ENCODE results near the gene GPC6. TPM values are rescaled to one million over a fixed set of nuclear protein-coding genes. Genes with fewer than 3 reads are reported as not detected.

Gene GPC6
- total RNA-seq, 1 experiment from 2014 or later: 0.22 TPM

DNA sequence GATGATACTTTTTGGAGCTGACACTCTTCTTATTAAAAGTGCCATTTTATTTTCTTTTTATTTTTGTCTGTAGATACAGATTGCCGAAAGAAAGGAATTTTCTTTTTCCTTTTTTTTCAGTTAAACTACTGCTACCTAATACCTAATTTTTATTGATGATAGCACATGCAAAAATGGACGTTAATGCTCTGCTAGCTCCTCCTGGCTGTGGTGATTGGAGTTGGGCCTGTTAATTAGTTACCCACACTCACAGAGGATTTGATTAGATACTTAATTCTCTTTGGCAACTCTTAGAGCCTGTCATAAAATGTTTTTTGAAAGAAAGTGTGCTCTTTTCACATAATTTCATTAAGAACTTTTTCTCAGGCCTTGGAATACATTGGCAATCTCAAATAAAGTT is 886.1 kb downstream of the GPC6 start:
- no peaks in the 10 kb centered on the region for H3K4me1 ChIP-seq (ENCODE audit: control insufficient read depth in 1 of 2, insufficient read depth in 2 of 2, low read length in 2 of 2)
- ChIA-PET CTCF (no interaction called here), POLR2A (no interaction called here), RAD21 (ENCODE audit: low non-redundant PET in 1 of 2, low total read pairs in 2 of 2, uncharacterized antibody in 2 of 2, unreplicated experiment in 2 of 2) (no interaction called here)
- DNase-seq (ENCODE audit: low read depth, low spot score) (no peak), ATAC-seq (no peak)
- no peak overlapping the region for H3K27ac ChIP-seq (ENCODE audit: low read depth, low read length)
- no peaks in the 10 kb centered on the region for H3K36me3 ChIP-seq (ENCODE audit: control insufficient read depth in 1 of 2, insufficient read depth in 2 of 2, low read length in 2 of 2)
- no peak overlapping the region for H2AFZ ChIP-seq (ENCODE audit: low read depth, low read length, poor library complexity, severe bottlenecking)
- TF ChIP-seq JUND (IDR thresholded peaks at IDR 0.05): no peak
- peaks cover 0 to 21% of the 10 kb centered on the region in 2 experiments; a peak in 2 of 4 replicates for H3K9me3 ChIP-seq (ENCODE audit: control insufficient read depth in 1 of 2, insufficient read depth in 1 of 2, low read depth in 1 of 2, low read length in 2 of 2)
- H3K4me2 ChIP-seq (ENCODE audit: low read length): no peak overlapping the region
- BruUV-seq (replicated peaks): no TSS peak
- H3K9ac ChIP-seq (ENCODE audit: low read length): no peak overlapping the region
- no peaks in the 10 kb centered on the region for H3K9me2 ChIP-seq (ENCODE audit: insufficient read depth)
- intact Hi-C loops (cut with micrococcal nuclease): no loop called here
- no peaks in the 10 kb centered on the region for H3K79me2 ChIP-seq (ENCODE audit: insufficient read depth, low read length)
- H3K27me3 ChIP-seq (ENCODE audit: insufficient read depth, low read length): no peaks in the 10 kb centered on the region
- H4K20me1 ChIP-seq (ENCODE audit: insufficient read depth): no peaks in the 10 kb centered on the region
- no peak overlapping the region for H3K4me3 ChIP-seq (replicated peaks in 1 of 2; ENCODE audit: low read depth in 1 of 2, low read length in 2 of 2)

DNA sequence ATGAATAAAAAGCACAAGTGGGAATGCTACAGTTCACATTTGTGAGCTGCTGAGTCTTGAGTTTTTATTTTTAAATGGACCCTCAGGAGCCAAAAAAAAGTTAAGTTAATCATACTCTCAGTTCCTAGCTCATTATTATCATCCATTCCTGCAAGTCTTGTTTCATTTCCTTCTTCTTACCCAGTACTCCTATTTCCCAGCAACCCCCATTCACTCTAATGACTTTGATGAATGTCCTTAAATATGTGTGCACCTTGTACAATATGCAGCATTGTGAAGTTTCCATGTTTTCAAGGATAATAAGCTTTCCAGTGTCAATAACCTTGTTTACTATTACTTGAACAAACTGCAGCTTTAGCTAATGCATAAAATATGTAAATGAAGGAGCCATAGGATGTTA is 886.6 kb downstream of the GPC6 start:
- no peak overlapping the region for H3K4me2 ChIP-seq (ENCODE audit: low read length)
- no peak overlapping the region for H3K27ac ChIP-seq (ENCODE audit: low read depth, low read length)
- no peak overlapping the region for H3K4me3 ChIP-seq (replicated peaks in 1 of 2; ENCODE audit: low read depth in 1 of 2, low read length in 2 of 2)
- H3K9ac ChIP-seq (ENCODE audit: low read length): no peak overlapping the region
- intact Hi-C loops (cut with micrococcal nuclease): no loop called here
- CTCF ChIA-PET: no interaction called here
- no peak for ATAC-seq
- POLR2A ChIA-PET: no interaction called here
- no peaks in the 10 kb centered on the region for H3K79me2 ChIP-seq (ENCODE audit: insufficient read depth, low read length)
- no peak overlapping the region for H2AFZ ChIP-seq (ENCODE audit: low read depth, low read length, poor library complexity, severe bottlenecking)
- H4K20me1 ChIP-seq (ENCODE audit: insufficient read depth): no peaks in the 10 kb centered on the region
- H3K27me3 ChIP-seq (ENCODE audit: insufficient read depth, low read length): no peaks in the 10 kb centered on the region
- no peaks in the 10 kb centered on the region for H3K9me2 ChIP-seq (ENCODE audit: insufficient read depth)
- H3K4me1 ChIP-seq (ENCODE audit: control insufficient read depth in 1 of 2, insufficient read depth in 2 of 2, low read length in 2 of 2): no peaks in the 10 kb centered on the region
- H3K36me3 ChIP-seq (ENCODE audit: control insufficient read depth in 1 of 2, insufficient read depth in 2 of 2, low read length in 2 of 2): no peaks in the 10 kb centered on the region
- BruUV-seq (replicated peaks): no TSS peak
- peaks cover 0 to 21% of the 10 kb centered on the region in 2 experiments; a peak in 2 of 4 replicates for H3K9me3 ChIP-seq (ENCODE audit: control insufficient read depth in 1 of 2, insufficient read depth in 1 of 2, low read depth in 1 of 2, low read length in 2 of 2)
- RAD21 ChIA-PET (ENCODE audit: low non-redundant PET in 1 of 2, low total read pairs in 2 of 2, uncharacterized antibody in 2 of 2, unreplicated experiment in 2 of 2): no interaction called here
- DNase-seq (ENCODE audit: low read depth, low spot score): no peak
- TF ChIP-seq POLR2AphosphoS5 (IDR thresholded peaks at IDR 0.05; ENCODE audit: low read depth, low read length): no peak
- TF ChIP-seq CBX3 (IDR thresholded peaks at IDR 0.05; ENCODE audit: low read depth): no peak
- no peak for TF ChIP-seq CEBPB (IDR thresholded peaks at IDR 0.05; ENCODE audit: low read depth)
- TF ChIP-seq YY1 (IDR thresholded peaks at IDR 0.05; ENCODE audit: extremely low read depth, insufficient replicate concordance, low read depth, low read length): no peak
- TF ChIP-seq ZNF274 (IDR thresholded peaks at IDR 0.05; ENCODE audit: low read depth, low read length): no peak
- no peak for TF ChIP-seq RAD21 (IDR thresholded peaks at IDR 0.05; ENCODE audit: low read depth)
- TF ChIP-seq ZFX (IDR thresholded peaks at IDR 0.05): no peak
- no peak for TF ChIP-seq POLR2A (IDR thresholded peaks at IDR 0.05; ENCODE audit: borderline replicate concordance, extremely low read depth, insufficient read depth, insufficient read length)
- no peak for TF ChIP-seq TCF7L2 (IDR thresholded peaks at IDR 0.05; ENCODE audit: borderline replicate concordance, extremely low read depth, insufficient read depth, insufficient read length)
- TF ChIP-seq, protein P1, sequence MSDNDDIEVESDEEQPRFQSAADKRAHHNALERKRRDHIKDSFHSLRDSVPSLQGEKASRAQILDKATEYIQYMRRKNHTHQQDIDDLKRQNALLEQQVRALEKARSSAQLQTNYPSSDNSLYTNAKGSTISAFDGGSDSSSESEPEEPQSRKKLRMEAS (IDR thresholded peaks at IDR 0.05): no peak
- no peak for TF ChIP-seq SRF (IDR thresholded peaks at IDR 0.05; ENCODE audit: low read depth)
- no peak for TF ChIP-seq EZH2 (IDR thresholded peaks at IDR 0.05)
- no peak for TF ChIP-seq SIN3A (IDR thresholded peaks at IDR 0.05; ENCODE audit: low read depth)
- TF ChIP-seq, protein P2, sequence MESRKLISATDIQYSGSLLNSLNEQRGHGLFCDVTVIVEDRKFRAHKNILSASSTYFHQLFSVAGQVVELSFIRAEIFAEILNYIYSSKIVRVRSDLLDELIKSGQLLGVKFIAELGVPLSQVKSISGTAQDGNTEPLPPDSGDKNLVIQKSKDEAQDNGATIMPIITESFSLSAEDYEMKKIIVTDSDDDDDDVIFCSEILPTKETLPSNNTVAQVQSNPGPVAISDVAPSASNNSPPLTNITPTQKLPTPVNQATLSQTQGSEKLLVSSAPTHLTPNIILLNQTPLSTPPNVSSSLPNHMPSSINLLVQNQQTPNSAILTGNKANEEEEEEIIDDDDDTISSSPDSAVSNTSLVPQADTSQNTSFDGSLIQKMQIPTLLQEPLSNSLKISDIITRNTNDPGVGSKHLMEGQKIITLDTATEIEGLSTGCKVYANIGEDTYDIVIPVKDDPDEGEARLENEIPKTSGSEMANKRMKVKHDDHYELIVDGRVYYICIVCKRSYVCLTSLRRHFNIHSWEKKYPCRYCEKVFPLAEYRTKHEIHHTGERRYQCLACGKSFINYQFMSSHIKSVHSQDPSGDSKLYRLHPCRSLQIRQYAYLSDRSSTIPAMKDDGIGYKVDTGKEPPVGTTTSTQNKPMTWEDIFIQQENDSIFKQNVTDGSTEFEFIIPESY (IDR thresholded peaks at IDR 0.05; ENCODE audit: extremely low read depth, insufficient replicate concordance, low read length): no peak
- TF ChIP-seq, protein P3, sequence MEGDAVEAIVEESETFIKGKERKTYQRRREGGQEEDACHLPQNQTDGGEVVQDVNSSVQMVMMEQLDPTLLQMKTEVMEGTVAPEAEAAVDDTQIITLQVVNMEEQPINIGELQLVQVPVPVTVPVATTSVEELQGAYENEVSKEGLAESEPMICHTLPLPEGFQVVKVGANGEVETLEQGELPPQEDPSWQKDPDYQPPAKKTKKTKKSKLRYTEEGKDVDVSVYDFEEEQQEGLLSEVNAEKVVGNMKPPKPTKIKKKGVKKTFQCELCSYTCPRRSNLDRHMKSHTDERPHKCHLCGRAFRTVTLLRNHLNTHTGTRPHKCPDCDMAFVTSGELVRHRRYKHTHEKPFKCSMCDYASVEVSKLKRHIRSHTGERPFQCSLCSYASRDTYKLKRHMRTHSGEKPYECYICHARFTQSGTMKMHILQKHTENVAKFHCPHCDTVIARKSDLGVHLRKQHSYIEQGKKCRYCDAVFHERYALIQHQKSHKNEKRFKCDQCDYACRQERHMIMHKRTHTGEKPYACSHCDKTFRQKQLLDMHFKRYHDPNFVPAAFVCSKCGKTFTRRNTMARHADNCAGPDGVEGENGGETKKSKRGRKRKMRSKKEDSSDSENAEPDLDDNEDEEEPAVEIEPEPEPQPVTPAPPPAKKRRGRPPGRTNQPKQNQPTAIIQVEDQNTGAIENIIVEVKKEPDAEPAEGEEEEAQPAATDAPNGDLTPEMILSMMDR (IDR thresholded peaks at IDR 0.05 in 2 of 3, conservative IDR thresholded peaks at IDR 0.05 in 1 of 3; ENCODE audit: borderline replicate concordance in 1 of 3, insufficient read depth in 1 of 3, low read depth in 2 of 3, low read length in 2 of 3): no peak
